Upper lobe of left lung (tissue), 4 donors: ENCODE results near the gene SFXN1.

Experiments
- EP300 ChIP-seq, 4 donors: sonication (generic); formaldehyde crosslinking; IDR thresholded peaks; one replicate each; pipeline ENCODE4 v1.5.1; 2017; ENCODE audit warnings: antibody characterized with exemption in 4 of 4, control low read depth in 2 of 4
- POLR2A ChIP-seq, 4 donors: fragments of 450-650 bp; IDR thresholded peaks; one replicate each; pipeline ENCODE4 v1.5.1; 2016 to 2017; ENCODE audit warnings: antibody characterized with exemption in 4 of 4, mild to moderate bottlenecking in 2 of 4
- TF ChIP-seq, protein P1 (sequence below), 6 experiments: fragments of 450-650 bp in 4 of 6; fragments of 200-600 bp in 2 of 6; sonication (generic) in 2 of 6; IDR thresholded peaks; one replicate each; pipeline ENCODE4 v1.5.1; 2016 to 2019; ENCODE audit warnings: antibody characterized with exemption in 6 of 6

DNA sequence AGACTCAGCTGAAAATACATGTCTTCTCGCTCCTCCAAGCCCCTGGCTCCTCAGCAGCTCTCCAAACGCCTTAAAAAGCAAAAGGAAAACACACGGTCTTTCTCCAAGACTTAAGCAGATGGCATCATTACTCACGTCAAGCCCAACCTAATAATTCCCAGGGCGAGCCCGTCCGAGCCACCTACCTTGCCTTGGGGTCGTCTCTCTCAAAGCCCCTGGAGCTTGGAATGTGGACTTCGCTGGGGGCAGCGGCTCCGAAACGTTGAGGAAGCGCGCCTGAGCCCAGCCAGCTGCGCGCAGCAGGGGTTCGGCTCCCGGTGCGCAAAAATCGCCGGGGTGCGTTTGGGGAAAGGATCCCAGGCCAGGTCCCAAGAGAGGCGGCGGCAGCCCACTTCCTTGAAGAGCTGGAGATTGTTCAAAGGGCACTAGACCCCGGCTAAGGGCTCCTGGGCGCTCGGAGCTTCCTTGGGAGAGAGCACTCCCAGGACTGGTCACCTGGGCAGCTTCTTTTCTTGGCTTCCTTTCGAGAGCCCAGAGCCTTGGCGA lies 34.8 kb upstream of the SFXN1 start:
- TF ChIP-seq, protein P1, sequence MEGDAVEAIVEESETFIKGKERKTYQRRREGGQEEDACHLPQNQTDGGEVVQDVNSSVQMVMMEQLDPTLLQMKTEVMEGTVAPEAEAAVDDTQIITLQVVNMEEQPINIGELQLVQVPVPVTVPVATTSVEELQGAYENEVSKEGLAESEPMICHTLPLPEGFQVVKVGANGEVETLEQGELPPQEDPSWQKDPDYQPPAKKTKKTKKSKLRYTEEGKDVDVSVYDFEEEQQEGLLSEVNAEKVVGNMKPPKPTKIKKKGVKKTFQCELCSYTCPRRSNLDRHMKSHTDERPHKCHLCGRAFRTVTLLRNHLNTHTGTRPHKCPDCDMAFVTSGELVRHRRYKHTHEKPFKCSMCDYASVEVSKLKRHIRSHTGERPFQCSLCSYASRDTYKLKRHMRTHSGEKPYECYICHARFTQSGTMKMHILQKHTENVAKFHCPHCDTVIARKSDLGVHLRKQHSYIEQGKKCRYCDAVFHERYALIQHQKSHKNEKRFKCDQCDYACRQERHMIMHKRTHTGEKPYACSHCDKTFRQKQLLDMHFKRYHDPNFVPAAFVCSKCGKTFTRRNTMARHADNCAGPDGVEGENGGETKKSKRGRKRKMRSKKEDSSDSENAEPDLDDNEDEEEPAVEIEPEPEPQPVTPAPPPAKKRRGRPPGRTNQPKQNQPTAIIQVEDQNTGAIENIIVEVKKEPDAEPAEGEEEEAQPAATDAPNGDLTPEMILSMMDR (IDR thresholded peaks at IDR 0.05), result no peak
- TF ChIP-seq POLR2A (IDR thresholded peaks at IDR 0.05) (no peak), EP300 (IDR thresholded peaks at IDR 0.05) (no peak)
